SU-DHL-6 (cell line): ENCODE measurements around the gene KDM4B.

ENCODE experiments used
- CTCF ChIP-seq: fragments of 200-600 bp; sonication (generic); IDR thresholded peaks from one replicate; pipeline ENCODE4 v1.5.1; 2017; ENCODE audit warnings: antibody characterized with exemption, mild to moderate bottlenecking, low read length, moderate library complexity; ENCODE audit not compliant: insufficient read depth, poor library complexity, severe bottlenecking
- EZH2phosphoT487 ChIP-seq: fragments of 200-600 bp; sonication (generic), shearing (Covaris generic); conservative IDR thresholded peaks from 2 replicates; pipeline ENCODE4 v1.6.1; 2018; ENCODE audit warnings: mild to moderate bottlenecking, antibody characterized with exemption, low read length, moderate library complexity, mixed read lengths

DNA sequence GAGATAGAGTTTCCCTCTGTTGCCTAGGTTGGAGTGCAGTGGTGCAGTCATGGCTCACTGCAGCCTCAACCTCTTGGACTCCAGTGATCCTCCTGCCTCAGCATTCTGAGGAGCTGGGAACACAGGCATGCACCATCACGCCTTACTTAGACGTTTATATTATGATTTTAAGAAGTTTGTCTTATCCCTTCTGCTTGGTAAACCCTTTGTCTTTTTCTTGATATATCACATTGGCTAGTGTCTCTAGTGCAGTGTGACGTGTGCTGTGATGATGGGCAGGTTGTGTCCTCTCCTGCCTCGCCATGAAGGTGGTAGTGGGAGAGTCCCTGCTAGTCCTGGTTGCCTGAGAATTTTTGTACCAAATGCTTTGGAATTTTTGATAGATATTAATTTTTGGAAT, 93.9 kb downstream of the KDM4B start:
- no peak for TF ChIP-seq CTCF
- TF ChIP-seq EZH2phosphoT487, result no peak
